ENCODE data around the gene LHX4. TPM values are rescaled to one million over a fixed set of nuclear protein-coding genes. Genes with fewer than 3 reads are reported as not detected.

Gene LHX4
- total and polyA plus RNA-seq, 4 donors, result under 0.01 to 0.19 (median 0.05) TPM

- Histone ChIP-seq H3K9ac (ENCODE audit: low read depth in 1 of 2, low read length in 2 of 2) (no peak overlapping the region), H3K9me3 (ENCODE audit: control insufficient read depth in 4 of 4, low read length in 3 of 4) (no peaks in the 10 kb centered on the region), H3K27ac (ENCODE audit: low read depth in 1 of 2, low read length in 2 of 2) (no peak overlapping the region), H3K36me3 (ENCODE audit: control insufficient read depth in 4 of 4, insufficient read depth in 3 of 4, low read depth in 1 of 4, low read length in 3 of 4) (no peaks in the 10 kb centered on the region), H3K4me3 (ENCODE audit: low read depth in 1 of 3, low read length in 3 of 3) (no peak overlapping the region), H3K27me3 (ENCODE audit: control insufficient read depth in 4 of 4, insufficient read depth in 4 of 4, low read length in 3 of 4) (peaks cover 0 to 3% (median under 1%) of the 10 kb centered on the region in 4 donors), H3K4me1 (ENCODE audit: control insufficient read depth in 4 of 4, insufficient read depth in 4 of 4, low read length in 3 of 4) (no peaks in the 10 kb centered on the region)
- no peak for DNase-seq (ENCODE audit: low spot score)
- no peak for TF ChIP-seq ZBTB33 (IDR thresholded peaks at IDR 0.05)
- TF ChIP-seq SP1 (IDR thresholded peaks at IDR 0.05), result no peak
- no peak for TF ChIP-seq NR2F2 (IDR thresholded peaks at IDR 0.05)
- no peak for TF ChIP-seq HNF4G (IDR thresholded peaks at IDR 0.05)
- no peak for TF ChIP-seq RAD21 (IDR thresholded peaks at IDR 0.05)
- no peak for TF ChIP-seq REST (IDR thresholded peaks at IDR 0.05)
- TF ChIP-seq TAF1 (conservative IDR thresholded peaks at IDR 0.05), result no peak
- TF ChIP-seq HNF4A (conservative IDR thresholded peaks at IDR 0.05), result no peak
- TF ChIP-seq YY1 (IDR thresholded peaks at IDR 0.05), result no peak
- no peak for TF ChIP-seq CTCF (IDR thresholded peaks at IDR 0.05; ENCODE audit: low read depth, low read length, missing input control)
- no peak for TF ChIP-seq GABPA (IDR thresholded peaks at IDR 0.05 in 1 of 2, conservative IDR thresholded peaks at IDR 0.05 in 1 of 2)
- TF ChIP-seq FOXA2 (IDR thresholded peaks at IDR 0.05), result no peak
- TF ChIP-seq RXRA (IDR thresholded peaks at IDR 0.05), result no peak
- WGBS, result 94% methylated on average over 5 of the region's 5 CpGs
These were observed 16.5 kb downstream of the LHX4 start for GRCh38 chr1:180246579-180246978.

GRCh38 chr1:180247061-180247460, 17.0 kb downstream of the LHX4 start:
- Histone ChIP-seq H3K4me1 (ENCODE audit: control insufficient read depth in 4 of 4, insufficient read depth in 4 of 4, low read length in 3 of 4) (no peaks in the 10 kb centered on the region), H3K27ac (ENCODE audit: low read depth in 1 of 2, low read length in 2 of 2) (no peak overlapping the region), H3K9ac (ENCODE audit: low read depth in 1 of 2, low read length in 2 of 2) (no peak overlapping the region), H3K9me3 (ENCODE audit: control insufficient read depth in 4 of 4, low read length in 3 of 4) (no peaks in the 10 kb centered on the region), H3K4me3 (ENCODE audit: low read depth in 1 of 3, low read length in 3 of 3) (no peak overlapping the region), H3K36me3 (ENCODE audit: control insufficient read depth in 4 of 4, insufficient read depth in 3 of 4, low read depth in 1 of 4, low read length in 3 of 4) (no peaks in the 10 kb centered on the region), H3K27me3 (ENCODE audit: control insufficient read depth in 4 of 4, insufficient read depth in 4 of 4, low read length in 3 of 4) (peaks cover 0 to 3% (median under 1%) of the 10 kb centered on the region in 4 donors)
- WGBS, result 88% methylated on average over 3 of the region's 3 CpGs
- TF ChIP-seq ATF3 (IDR thresholded peaks at IDR 0.05), result no peak
- no peak for TF ChIP-seq HNF4G (IDR thresholded peaks at IDR 0.05)
- TF ChIP-seq FOXA2 (IDR thresholded peaks at IDR 0.05), result no peak
- no peak for TF ChIP-seq RAD21 (IDR thresholded peaks at IDR 0.05)
- TF ChIP-seq EGR1 (IDR thresholded peaks at IDR 0.05; ENCODE audit: low read depth in 2 of 2), result no peak
- DNase-seq (ENCODE audit: low spot score), result no peak

All from liver (tissue), 9 donors.